ENCODE measurements around the gene PDSS2. TPM values are rescaled to one million over a fixed set of nuclear protein-coding genes. Genes with fewer than 3 reads are reported as not detected.
"Not testable (repeated sequence)": the region's sequence is repeated elsewhere in the genome, so short reads cannot be mapped to it uniquely, and the experiment has no call there.

Gene PDSS2
- total RNA-seq, 2 experiments from 2014 or later = 9.8 to 10.4 TPM

DNA sequence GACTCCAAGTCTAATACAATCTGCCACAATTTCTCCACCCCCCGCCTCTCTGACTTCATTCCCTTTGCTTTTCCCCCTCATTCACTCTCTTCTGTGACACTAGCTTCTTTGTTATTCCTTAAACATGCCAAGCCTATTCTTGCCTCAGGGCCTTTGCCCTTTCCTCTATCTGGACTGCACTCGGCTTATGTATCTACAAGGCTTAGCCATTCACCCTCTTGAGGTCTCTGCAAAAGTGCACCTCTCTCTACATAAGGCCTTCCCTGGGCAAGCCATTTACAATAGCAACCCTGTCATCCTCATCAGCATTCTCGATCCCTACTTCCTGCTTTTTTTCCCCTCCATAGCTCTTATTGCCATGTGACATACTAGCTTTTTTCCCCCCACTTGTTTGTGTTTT is 168.9 kb downstream of the PDSS2 start:
- Mint-ChIP-seq H3K4me1 (ENCODE audit: low read depth) (no peaks in the 10 kb centered on the region), H3K4me3 (no peak overlapping the region), H3K36me3 (no peaks in the 10 kb centered on the region), H3K27ac (no peak overlapping the region), H3K9me3 (no peaks in the 10 kb centered on the region), H3K27me3 (no peaks in the 10 kb centered on the region)
- ChIA-PET POLR2A (no interaction called here), CTCF (interaction anchor here (1.0 kb wide), 1 partner anchor 49 kb away, joined by 3 read pairs; no protein-coding TSS in a partner anchor)
- DNase-seq = no peak
- intact Hi-C loops (cut with micrococcal nuclease) = no loop called here

GRCh38 chr6:107289258-107289657 is 170.1 kb downstream of the PDSS2 start:
- POLR2A ChIA-PET; H3K4me3 Mint-ChIP-seq; H3K36me3 Mint-ChIP-seq; H3K4me1 Mint-ChIP-seq (ENCODE audit: low read depth); H3K9me3 Mint-ChIP-seq; H3K27me3 Mint-ChIP-seq; intact Hi-C loops (cut with micrococcal nuclease); DNase-seq; H3K27ac Mint-ChIP-seq; CTCF ChIA-PET: not testable (repeated sequence)

DNA sequence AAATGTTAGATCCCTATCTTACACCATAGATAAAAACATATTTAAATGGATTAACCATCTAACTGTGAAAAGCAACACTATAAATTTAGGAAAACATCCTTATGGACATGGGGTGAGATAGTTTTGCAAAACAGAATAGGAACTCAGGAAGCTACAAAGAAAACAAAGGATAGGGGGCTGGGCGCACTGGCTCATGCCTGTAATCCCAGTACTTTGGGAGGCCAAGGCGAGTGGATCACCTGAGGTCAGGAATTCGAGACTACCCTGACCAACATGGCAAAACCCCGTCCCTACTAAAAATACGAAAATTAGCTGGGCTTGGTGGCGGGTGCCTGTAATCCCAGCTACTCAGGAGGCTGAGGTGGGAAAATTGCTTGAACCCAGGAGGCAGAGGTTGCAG is 173.7 kb downstream of the PDSS2 start:
- H3K4me3 Mint-ChIP-seq; H3K27me3 Mint-ChIP-seq; DNase-seq; H3K36me3 Mint-ChIP-seq; H3K27ac Mint-ChIP-seq; CTCF ChIA-PET; H3K9me3 Mint-ChIP-seq; H3K4me1 Mint-ChIP-seq (ENCODE audit: low read depth); POLR2A ChIA-PET; intact Hi-C loops (cut with micrococcal nuclease): not testable (repeated sequence)

GRCh38 chr6:107284805-107285204 is 174.6 kb downstream of the PDSS2 start:
- CTCF ChIA-PET = no interaction called here
- POLR2A ChIA-PET = no interaction called here
- no peak for DNase-seq
- Mint-ChIP-seq H3K27me3 (no peaks in the 10 kb centered on the region), H3K4me1 (ENCODE audit: low read depth) (no peaks in the 10 kb centered on the region), H3K36me3 (no peaks in the 10 kb centered on the region), H3K9me3 (no peaks in the 10 kb centered on the region), H3K27ac (no peak overlapping the region), H3K4me3 (no peak overlapping the region)
- intact Hi-C loops (cut with micrococcal nuclease) = no loop called here

DNA sequence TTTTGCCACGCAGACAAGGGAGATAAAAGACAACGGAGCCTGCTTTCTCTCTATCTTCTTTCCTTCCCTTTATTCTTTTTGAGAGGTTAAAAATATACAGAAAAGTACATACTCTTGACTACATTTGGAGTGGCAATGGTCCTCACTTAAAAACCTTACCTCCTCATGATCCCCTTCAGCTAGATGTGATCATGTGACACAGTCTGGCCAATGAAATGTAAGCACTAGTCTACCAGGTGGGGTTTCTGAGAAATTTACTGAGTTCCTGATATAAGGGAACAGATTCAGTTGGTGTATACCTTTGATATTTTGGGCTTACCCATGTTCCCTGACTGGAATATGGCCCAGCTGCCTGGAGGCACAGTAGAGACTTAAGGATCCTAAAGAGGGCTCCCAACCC is 178.6 kb downstream of the PDSS2 start:
- no peaks in the 10 kb centered on the region for H3K4me1 Mint-ChIP-seq (ENCODE audit: low read depth)
- no peaks in the 10 kb centered on the region for H3K27me3 Mint-ChIP-seq
- no peaks in the 10 kb centered on the region for H3K36me3 Mint-ChIP-seq
- no peak for DNase-seq
- no peaks in the 10 kb centered on the region for H3K9me3 Mint-ChIP-seq
- ChIA-PET POLR2A (no interaction called here), CTCF (no interaction called here)
- no peak overlapping the region for H3K27ac Mint-ChIP-seq
- H3K4me3 Mint-ChIP-seq = no peak overlapping the region
- intact Hi-C loops (cut with micrococcal nuclease) = no loop called here

- H3K4me3 Mint-ChIP-seq; H3K27ac Mint-ChIP-seq; DNase-seq; H3K9me3 Mint-ChIP-seq; intact Hi-C loops (cut with micrococcal nuclease); POLR2A ChIA-PET; CTCF ChIA-PET; H3K27me3 Mint-ChIP-seq; H3K4me1 Mint-ChIP-seq (ENCODE audit: low read depth); H3K36me3 Mint-ChIP-seq: not testable (repeated sequence)
Measured at GRCh38 chr6:107280001-107280400, 179.4 kb downstream of the PDSS2 start.

DNA sequence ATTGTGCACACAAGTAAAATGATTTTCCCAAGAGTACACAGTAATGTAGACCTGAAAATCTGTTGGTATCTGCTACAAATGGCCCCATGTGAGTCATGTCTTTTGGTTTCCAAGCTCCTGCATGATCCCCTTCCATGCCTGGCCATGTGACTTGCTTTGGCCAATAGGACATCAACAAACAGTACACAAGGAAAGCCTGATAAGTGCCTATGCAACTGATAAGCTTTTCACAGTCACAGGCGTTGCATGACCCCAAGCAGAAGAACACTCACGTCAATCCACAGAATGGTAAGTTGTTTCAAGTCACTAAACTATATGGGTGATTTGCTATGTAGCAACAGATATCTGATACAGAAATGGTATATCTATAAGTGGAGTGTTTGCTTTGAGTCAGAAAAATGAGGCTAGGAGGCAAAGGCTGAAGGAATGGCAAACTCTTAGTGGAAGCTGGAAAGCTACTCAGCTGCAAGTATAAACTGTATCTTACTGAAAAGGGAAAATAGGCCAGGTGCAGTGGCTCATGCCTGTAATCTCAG is 184.0 kb downstream of the PDSS2 start:
- Mint-ChIP-seq H3K36me3 (peaks cover 2% of the 10 kb centered on the region), H3K27me3 (no peaks in the 10 kb centered on the region), H3K4me1 (ENCODE audit: low read depth) (no peaks in the 10 kb centered on the region), H3K27ac (no peak overlapping the region), H3K9me3 (no peaks in the 10 kb centered on the region), H3K4me3 (no peak overlapping the region)
- CTCF ChIA-PET = no interaction called here
- intact Hi-C loops (cut with micrococcal nuclease) = no loop called here
- DNase-seq = no peak
- POLR2A ChIA-PET = no interaction called here

DNA sequence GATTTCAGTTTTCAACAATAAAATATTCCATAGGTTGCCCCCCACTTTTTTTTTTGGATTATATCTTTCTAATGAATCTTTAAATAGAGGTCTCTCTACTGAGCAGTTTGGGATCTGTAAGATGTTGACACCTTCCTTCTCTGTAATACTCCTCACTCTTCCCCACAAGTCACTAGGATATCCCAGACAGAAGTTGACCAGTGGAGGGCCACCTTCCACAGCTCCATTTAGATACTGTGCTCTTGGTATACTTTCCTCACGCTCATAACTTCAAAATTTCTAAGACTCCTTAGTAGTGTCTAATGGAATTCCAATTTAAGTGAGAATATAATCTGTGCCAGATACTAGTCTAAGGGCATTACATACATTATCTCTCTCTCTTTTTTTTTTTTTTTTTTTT is 185.1 kb downstream of the PDSS2 start:
- Mint-ChIP-seq H3K27me3 (no peaks in the 10 kb centered on the region), H3K4me1 (ENCODE audit: low read depth) (no peaks in the 10 kb centered on the region), H3K4me3 (no peak overlapping the region), H3K9me3 (no peaks in the 10 kb centered on the region), H3K36me3 (peaks cover 2% of the 10 kb centered on the region), H3K27ac (no peak overlapping the region)
- ChIA-PET POLR2A (no interaction called here), CTCF (no interaction called here)
- no peak for DNase-seq
- intact Hi-C loops (cut with micrococcal nuclease) = no loop called here

DNA sequence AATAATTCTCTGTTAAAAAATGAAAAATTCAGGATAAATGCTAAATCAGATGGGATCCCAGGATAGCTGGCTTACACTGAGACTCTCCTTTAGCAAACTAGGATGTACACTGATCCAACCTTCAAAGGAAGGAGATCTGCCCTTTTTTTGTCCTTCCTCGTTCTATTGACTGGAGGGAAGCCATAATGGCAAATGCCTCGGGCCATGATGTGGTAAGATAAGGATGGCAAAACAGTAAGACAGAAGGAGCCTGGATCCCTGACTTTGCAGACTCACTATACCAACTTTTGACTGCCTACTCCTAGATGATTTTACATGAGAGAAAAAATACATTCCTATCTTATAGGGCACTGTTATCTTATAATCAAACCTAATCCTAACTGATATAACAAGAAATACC is 187.1 kb downstream of the PDSS2 start:
- Mint-ChIP-seq H3K27me3 (no peaks in the 10 kb centered on the region), H3K4me1 (ENCODE audit: low read depth) (no peaks in the 10 kb centered on the region), H3K36me3 (peaks cover 2% of the 10 kb centered on the region), H3K27ac (no peak overlapping the region), H3K9me3 (no peaks in the 10 kb centered on the region), H3K4me3 (no peak overlapping the region)
- POLR2A ChIA-PET = no interaction called here
- no peak for DNase-seq
- CTCF ChIA-PET = no interaction called here
- intact Hi-C loops (cut with micrococcal nuclease) = no loop called here

- no peaks in the 10 kb centered on the region for H3K4me1 Mint-ChIP-seq (ENCODE audit: low read depth)
- H3K27me3 Mint-ChIP-seq = no peaks in the 10 kb centered on the region
- intact Hi-C loops (cut with micrococcal nuclease) = no loop called here
- H3K4me3 Mint-ChIP-seq = no peak overlapping the region
- POLR2A ChIA-PET = no interaction called here
- DNase-seq = no peak
- H3K9me3 Mint-ChIP-seq = no peaks in the 10 kb centered on the region
- no peak overlapping the region for H3K27ac Mint-ChIP-seq
- CTCF ChIA-PET = interaction anchor here (0.6 kb wide), 1 partner anchor 1190 kb away, joined by 3 read pairs; no protein-coding TSS in a partner anchor
- peaks cover 2% of the 10 kb centered on the region for H3K36me3 Mint-ChIP-seq
Measured at GRCh38 chr6:107271208-107271790, 188.1 kb downstream of the PDSS2 start.

- peaks cover 2% of the 10 kb centered on the region for H3K36me3 Mint-ChIP-seq
- intact Hi-C loops (cut with micrococcal nuclease) = no loop called here
- H3K4me3 Mint-ChIP-seq = no peak overlapping the region
- DNase-seq = no peak
- no peaks in the 10 kb centered on the region for H3K9me3 Mint-ChIP-seq
- H3K27me3 Mint-ChIP-seq = no peaks in the 10 kb centered on the region
- POLR2A ChIA-PET = interaction anchor here (0.6 kb wide), 1 partner anchor 33 kb away, joined by 3 read pairs; no protein-coding TSS in a partner anchor
- no peaks in the 10 kb centered on the region for H3K4me1 Mint-ChIP-seq (ENCODE audit: low read depth)
- H3K27ac Mint-ChIP-seq = no peak overlapping the region
- CTCF ChIA-PET = no interaction called here
Measured at GRCh38 chr6:107267634-107268033, 191.7 kb downstream of the PDSS2 start.

- DNase-seq = no peak
- H3K36me3 Mint-ChIP-seq = peaks cover 1% of the 10 kb centered on the region
- ChIA-PET POLR2A (interaction anchor here (0.6 kb wide), 1 partner anchor 33 kb away, joined by 3 read pairs; no protein-coding TSS in a partner anchor), CTCF (no interaction called here)
- no peak overlapping the region for H3K27ac Mint-ChIP-seq
- H3K27me3 Mint-ChIP-seq = no peaks in the 10 kb centered on the region
- intact Hi-C loops (cut with micrococcal nuclease) = no loop called here
- no peak overlapping the region for H3K4me3 Mint-ChIP-seq
- H3K9me3 Mint-ChIP-seq = no peaks in the 10 kb centered on the region
- no peaks in the 10 kb centered on the region for H3K4me1 Mint-ChIP-seq (ENCODE audit: low read depth)
Measured at GRCh38 chr6:107267006-107267405, 192.4 kb downstream of the PDSS2 start.

GRCh38 chr6:107266563-107266962 is 192.8 kb downstream of the PDSS2 start:
- no peak for DNase-seq
- intact Hi-C loops (cut with micrococcal nuclease) = no loop called here
- no peak overlapping the region for H3K4me3 Mint-ChIP-seq
- POLR2A ChIA-PET = no interaction called here
- peaks cover 1% of the 10 kb centered on the region for H3K36me3 Mint-ChIP-seq
- no peaks in the 10 kb centered on the region for H3K27me3 Mint-ChIP-seq
- CTCF ChIA-PET = no interaction called here
- no peaks in the 10 kb centered on the region for H3K9me3 Mint-ChIP-seq
- no peaks in the 10 kb centered on the region for H3K4me1 Mint-ChIP-seq (ENCODE audit: low read depth)
- H3K27ac Mint-ChIP-seq = no peak overlapping the region

All from activated CD4-positive, alpha-beta memory T cell treated with anti-CD3 and anti-CD28 coated beads for 36 hours (primary cell).